HCT116 (cell line): Measurements from ENCODE around the gene TCFL5. TPM values are rescaled to one million over a fixed set of nuclear protein-coding genes. Genes with fewer than 3 reads are reported as not detected.
A peak's percentile ranks its signal among the peaks of the same experiment; 100 is the strongest.

Experiments
- ATAC-seq: fragments of 200-7000 bp; cut with Tn5 transposase; 2 replicates; pipeline ENCODE4 v1.9.1; 2020; ENCODE audit warnings: mild to moderate bottlenecking, moderate library complexity
- BruUV-seq: library from RNA; stranded (reverse); fragments of 400-500 nt; replicated peaks from 2 replicates; lab custom pipeline; 2021; lab: Mats Ljungman, UMichigan
- CTCF ChIA-PET: fragments of 300-600 bp; sonication (Branson Sonifier 250); formaldehyde crosslinking; loops from one replicate; lab custom pipeline; 2021; ENCODE audit warnings: antibody characterized with exemption; lab: Charles Lee
- POLR2A ChIA-PET: fragments of 300-600, 350-600 bp; sonication (Branson Sonifier 250); formaldehyde crosslinking; loops from one replicate; lab custom pipeline; 2021; ENCODE audit warnings: antibody characterized with exemption; lab: Charles Lee
- RAD21 ChIA-PET, 2 experiments: fragments of 300-600 bp; sonication (Branson Sonifier 250); formaldehyde crosslinking; loops; one replicate each; lab custom pipeline; 2023; ENCODE audit warnings: low total read pairs in 2 of 2; ENCODE audit not compliant: uncharacterized antibody in 2 of 2, unreplicated experiment in 2 of 2, low non-redundant PET in 1 of 2; lab: Charles Lee
- DNase-seq: peaks from one replicate; pipeline ENCODE4 v3.0.0-alpha.2; 2010; ENCODE audit warnings: low read depth, low spot score
- H2AFZ ChIP-seq: fragments of 200-600 bp; shearing (Covaris generic), sonication (generic); 2 replicates; pipeline ENCODE4 v1.6.1; 2017; ENCODE audit warnings: low read depth, mixed run types, mixed read lengths, antibody characterized with exemption, low read length; ENCODE audit not compliant: poor library complexity, severe bottlenecking
- H3K27ac ChIP-seq: 2 replicates; pipeline ENCODE4 v1.5.1; 2012; ENCODE audit warnings: low read depth, low read length
- H3K27me3 ChIP-seq: fragments of 200-600 bp; sonication (generic); 2 replicates; pipeline ENCODE4 v1.6.1; 2016; ENCODE audit warnings: mixed run types, low read length, mixed read lengths; ENCODE audit not compliant: insufficient read depth
- H3K36me3 ChIP-seq, 2 experiments: fragments of 200-500 bp in 1 of 2; fragments of 200-600 bp in 1 of 2; sonication (Bioruptor generic) in 1 of 2; sonication (generic) in 1 of 2; 2 replicates each; pipeline versions ENCODE4 v1.5.1 to v1.6.1; 2014 to 2016; ENCODE audit warnings: low read length in 2 of 2, inconsistent platforms in 1 of 2, mixed read lengths in 1 of 2, mixed run types in 1 of 2; ENCODE audit not compliant: insufficient read depth in 2 of 2, control insufficient read depth in 1 of 2
- H3K4me1 ChIP-seq, 2 experiments: fragments of 200-600 bp in 1 of 2; sonication (generic) in 1 of 2; 2 replicates each; pipeline versions ENCODE4 v1.5.1 to v1.6.1; 2012 to 2017; ENCODE audit warnings: low read length in 2 of 2, inconsistent platforms in 1 of 2, mild to moderate bottlenecking in 1 of 2, mixed read lengths in 1 of 2, mixed run types in 1 of 2, moderate library complexity in 1 of 2; ENCODE audit not compliant: insufficient read depth in 2 of 2, control insufficient read depth in 1 of 2
- H3K4me2 ChIP-seq: fragments of 200-600 bp; sonication (generic); 2 replicates; pipeline ENCODE4 v1.6.1; 2017; ENCODE audit warnings: mixed run types, low read length, mixed read lengths
- H3K4me3 ChIP-seq, 2 experiments: fragments of 200-600 bp in 1 of 2; sonication (generic) in 1 of 2; replicated peaks in 1 of 2; 2 replicates each; pipeline ENCODE4 v1.5.1; 2011 to 2016; ENCODE audit warnings: low read length in 2 of 2, control low read depth in 1 of 2, low read depth in 1 of 2, mild to moderate bottlenecking in 1 of 2, mixed read lengths in 1 of 2, mixed run types in 1 of 2
- H3K79me2 ChIP-seq: fragments of 200-600 bp; sonication (generic); 2 replicates; pipeline ENCODE4 v1.6.1; 2017; ENCODE audit warnings: mild to moderate bottlenecking, mixed run types, low read length, moderate library complexity, mixed read lengths; ENCODE audit not compliant: insufficient read depth
- H3K9ac ChIP-seq: fragments of 200-600 bp; sonication (generic); 2 replicates; pipeline ENCODE4 v1.6.1; 2016; ENCODE audit warnings: low read length, mixed read lengths
- H3K9me2 ChIP-seq: fragments of 200-600 bp; sonication (generic), shearing (Covaris generic); 2 replicates; pipeline ENCODE4 v1.6.1; 2017; ENCODE audit warnings: mixed run types, mild to moderate bottlenecking, moderate library complexity; ENCODE audit not compliant: insufficient read depth
- H3K9me3 ChIP-seq, 2 experiments: fragments of 200-500 bp in 1 of 2; fragments of 200-600 bp in 1 of 2; sonication (Bioruptor generic) in 1 of 2; sonication (generic) in 1 of 2; 2 replicates each; pipeline ENCODE4 v1.6.1; 2014 to 2017; ENCODE audit warnings: low read length in 2 of 2, mixed read lengths in 2 of 2, inconsistent platforms in 1 of 2, low read depth in 1 of 2, mild to moderate bottlenecking in 1 of 2, mixed run types in 1 of 2, moderate library complexity in 1 of 2; ENCODE audit not compliant: control insufficient read depth in 1 of 2, insufficient read depth in 1 of 2
- H4K20me1 ChIP-seq: fragments of 200-600 bp; sonication (generic), shearing (Covaris generic); 2 replicates; pipeline ENCODE4 v1.6.1; 2017; ENCODE audit warnings: mixed run types, mild to moderate bottlenecking, moderate library complexity; ENCODE audit not compliant: insufficient read depth
- ELF1 ChIP-seq: IDR thresholded peaks from 2 replicates; pipeline ENCODE4 v1.6.1; 2012; ENCODE audit warnings: low read depth, borderline replicate concordance
- MAX ChIP-seq: IDR thresholded peaks from 2 replicates; pipeline ENCODE4 v1.6.1; 2012
- POLR2A ChIP-seq: IDR thresholded peaks from 2 replicates; pipeline ENCODE4 v1.7.0; 2011; ENCODE audit warnings: borderline replicate concordance; ENCODE audit not compliant: insufficient read depth, insufficient read length; ENCODE audit errors: extremely low read depth
- POLR2AphosphoS5 ChIP-seq: IDR thresholded peaks from 2 replicates; pipeline ENCODE4 v1.6.1; 2011; ENCODE audit warnings: mild to moderate bottlenecking, low read depth, low read length, moderate library complexity
- RAD21 ChIP-seq: IDR thresholded peaks from 2 replicates; pipeline ENCODE4 v1.6.1; 2012; ENCODE audit warnings: low read depth, mild to moderate bottlenecking
- SIN3A ChIP-seq: IDR thresholded peaks from 2 replicates; pipeline ENCODE4 v1.6.1; 2012; ENCODE audit warnings: low read depth
- SRF ChIP-seq: IDR thresholded peaks from 2 replicates; pipeline ENCODE4 v1.6.1; 2012; ENCODE audit warnings: low read depth
- ZNF274 ChIP-seq: fragments of 200-500 bp; sonication (Bioruptor generic); IDR thresholded peaks from 2 replicates; pipeline ENCODE4 v1.6.1; 2014; ENCODE audit warnings: mild to moderate bottlenecking, low read depth, low read length, inconsistent platforms
- intact Hi-C: fragments of 100-400 bp; cut with micrococcal nuclease; formaldehyde crosslinking; loops from 2 replicates; pipeline ENCODE4 v1.10.0; 2022
- total RNA-seq: library from RNA; stranded (reverse); gene quantifications from one replicate; pipeline ENCODE4 v1.2.1, GENCODE V29; 2021; ENCODE audit not compliant: unreplicated experiment

The TCFL5 gene
- total RNA-seq, 1 experiment from 2014 or later: 20.4 TPM

DNA sequence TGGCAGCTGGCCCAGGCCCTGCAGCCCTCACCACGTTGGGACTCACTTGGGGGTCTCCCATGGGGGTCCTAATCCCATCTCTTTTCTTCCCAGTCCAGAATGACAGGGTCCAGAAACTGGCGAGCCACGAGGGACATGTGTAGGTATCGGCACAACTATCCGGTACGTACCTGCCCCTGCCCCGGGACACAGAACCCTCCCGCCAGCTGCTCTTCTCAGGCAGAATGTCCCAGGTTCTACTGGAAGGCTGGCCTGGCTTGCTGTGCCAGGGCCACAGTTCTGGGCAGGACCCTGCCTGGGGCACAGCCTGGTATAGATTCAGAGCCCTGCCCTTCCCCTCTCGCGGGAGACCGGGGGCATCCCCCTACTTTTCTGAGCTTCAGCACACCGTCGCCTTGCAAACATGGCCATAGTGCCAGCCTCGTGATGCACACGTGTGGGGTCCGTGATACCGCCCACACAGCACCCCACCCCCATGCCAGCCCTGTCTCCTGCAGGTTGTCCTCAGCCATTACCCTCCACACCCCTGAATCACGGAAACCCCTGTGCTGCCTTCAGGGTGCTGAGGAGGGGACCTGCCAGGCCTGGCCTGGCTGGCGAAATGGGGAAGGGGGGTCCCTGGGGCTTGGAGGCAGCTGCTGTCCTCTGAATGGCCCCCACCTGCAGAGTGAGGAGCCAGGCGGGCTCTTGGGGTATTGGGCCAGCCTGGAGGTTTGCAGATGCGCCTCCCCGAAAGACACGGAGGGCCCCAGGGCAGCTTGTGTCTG, 54.0 kb downstream of the TCFL5 start:
- Histone ChIP-seq H3K9me2 (no peaks in the 10 kb centered on the region), H3K36me3 (peaks cover 24 to 39% of the 10 kb centered on the region in 2 experiments), H3K27ac (peak overlapping the region; percentile 94; the same call in 1 of the 2 replicates), H4K20me1 (no peaks in the 10 kb centered on the region; the same call in 1 of the 2 replicates), H3K79me2 (peaks cover 59% of the 10 kb centered on the region), H3K4me1 (peaks cover 19 to 35% of the 10 kb centered on the region in 2 experiments; a peak in 3 of 4 replicates), H3K4me2 (no peak overlapping the region), H3K27me3 (no peaks in the 10 kb centered on the region), H3K9me3 (no peaks in the 10 kb centered on the region), H2AFZ (no peak overlapping the region), H3K4me3 (no peak overlapping the region), H3K9ac (no peak overlapping the region)
- RAD21 ChIA-PET: no interaction called here
- POLR2A ChIA-PET: interaction anchor here (1.2 kb wide), 1 partner anchor 11 kb away, joined by 3 read pairs; the partner anchor contains the start of gene MRGBP
- ATAC-seq (no peak), DNase-seq (no peak)
- no TSS peak for BruUV-seq
- intact Hi-C loops: loop anchor here (1.0 to 10.0 kb wide), 2 partner anchors 139 to 503 kb away; partner anchors contain the start of gene ADRM1
- CTCF ChIA-PET: interaction anchor here (0.9 to 2.1 kb wide), 3 partner anchors 14 to 166 kb away, joined by 3 to 10 read pairs (median 6); partner anchors contain the start of gene SLCO4A1
- TF ChIP-seq ZNF274 (no peak), SIN3A (no peak), MAX (no peak), ELF1 (no peak), POLR2A (no peak), RAD21 (no peak), POLR2AphosphoS5 (0 out of 2 replicates have a peak, but pooled peaks have one; percentile 5), SRF (no peak)
